PC-9 (cell line): ENCODE data around the gene MED26.

Experiments used
- CTCF ChIP-seq: fragments of 200-600 bp; sonication (generic); conservative IDR thresholded peaks from 2 replicates; pipeline ENCODE4 v1.6.1; 2017; ENCODE audit warnings: mixed run types, antibody characterized with exemption, mild to moderate bottlenecking, moderate library complexity
- EZH2 ChIP-seq: fragments of 200-600 bp; sonication (generic); IDR thresholded peaks from 2 replicates; pipeline ENCODE4 v1.8.0; 2017; ENCODE audit warnings: antibody characterized with exemption, low read depth

DNA sequence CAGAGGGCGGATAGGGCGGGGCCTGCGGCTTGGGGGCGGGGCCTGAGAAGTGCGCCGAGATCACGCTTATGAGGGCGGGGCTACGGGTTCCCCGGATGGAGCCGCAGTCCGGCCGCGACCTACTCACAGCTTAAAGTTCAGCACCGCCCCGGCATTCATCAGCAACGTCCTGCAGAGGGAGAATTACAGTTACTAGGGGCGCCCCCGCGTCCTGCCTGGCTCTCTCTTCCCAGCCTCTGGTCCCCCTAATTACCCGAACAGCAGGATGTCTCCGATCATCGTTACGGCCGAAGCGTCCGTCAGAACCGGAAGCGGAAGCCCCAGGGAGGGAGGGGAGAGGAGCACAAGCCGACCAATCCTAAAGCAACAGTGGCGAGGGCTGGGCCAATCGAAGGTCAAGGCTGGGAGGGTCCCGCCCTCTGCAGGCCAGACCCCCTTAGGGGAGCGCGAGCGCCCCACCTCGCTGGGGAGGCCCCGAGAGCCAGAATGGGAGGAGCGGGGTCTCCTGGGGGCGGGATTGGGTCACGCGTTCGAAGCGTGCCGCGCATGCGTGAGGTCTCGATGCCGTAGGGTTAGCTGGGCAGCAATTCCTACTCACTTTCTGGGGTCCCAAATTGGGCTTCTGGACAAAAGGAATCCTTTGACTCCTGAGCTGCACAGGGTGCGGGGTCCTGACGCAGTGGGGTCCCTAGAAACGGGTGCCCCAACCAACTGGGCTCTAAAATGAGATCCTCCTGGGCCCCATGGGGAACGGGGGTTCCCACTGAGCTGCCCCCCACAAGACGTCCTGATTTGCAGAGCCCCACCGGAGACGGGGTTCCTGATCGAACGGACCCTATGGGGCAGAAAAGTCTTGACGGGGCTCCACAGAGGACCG is 32.1 kb upstream of the MED26 start, which contains the start of gene SMIM7:
- TF ChIP-seq CTCF = peak; percentile 25; the same call in 1 of the 2 replicates
- no peak for TF ChIP-seq EZH2
